ENCODE measurements around the gene FKBP7. TPM values are rescaled to one million over a fixed set of nuclear protein-coding genes. Genes with fewer than 3 reads are reported as not detected.

The FKBP7 gene
- total and polyA plus RNA-seq, 2 of the 8 experiments (the other 6 are each of a cell fraction or from before 2014, with no cell fraction given), result 3.6 to 7.0 TPM

- TF ChIP-seq RAD21 (IDR thresholded peaks at IDR 0.05 in 1 of 2, conservative IDR thresholded peaks at IDR 0.05 in 1 of 2; ENCODE audit: low read depth in 2 of 2, low read length in 2 of 2) (no peak), SP1 (IDR thresholded peaks at IDR 0.05; ENCODE audit: low read depth, low read length) (no peak), POU5F1 (IDR thresholded peaks at IDR 0.05; ENCODE audit: low read depth, low read length) (no peak), USF2 (IDR thresholded peaks at IDR 0.05; ENCODE audit: low read length) (no peak), HDAC6 (IDR thresholded peaks at IDR 0.05; ENCODE audit: low read depth, low read length) (no peak), FOSL1 (IDR thresholded peaks at IDR 0.05; ENCODE audit: insufficient read depth, low read depth, low read length) (no peak), CHD1 (IDR thresholded peaks at IDR 0.05; ENCODE audit: low read depth, low read length) (no peak), CHD7 (IDR thresholded peaks at IDR 0.05; ENCODE audit: insufficient replicate concordance, low read length) (no peak)
Measured at GRCh38 chr2:178480227-178481181, 2.1 kb upstream of the FKBP7 start, which contains the start of gene PLEKHA3 (continued).

All from H1 (cell line).